Measurements from ENCODE around the gene F10. TPM values are rescaled to one million over a fixed set of nuclear protein-coding genes. Genes with fewer than 3 reads are reported as not detected.
A peak's percentile ranks its signal among the peaks of the same experiment; 100 is the strongest.

The F10 gene
- total RNA-seq, 6 donors from 2014 or later = 5.3 to 25.0 (median 8.8) TPM

GRCh38 chr13:113152984-113153809 lies 30.6 kb downstream of the F10 start:
- 17 to 28% methylated on average over 35 to 53 of the region's 60 CpGs for WGBS, 2 donors
- Histone ChIP-seq H3K4me3 (peak overlapping the region; percentile 18 to 54 (median 45)), H3K27ac (peak overlapping the region; percentile 47 to 75 (median 62)), H3K9me3 (no peaks in the 10 kb centered on the region), H3K27me3 (no peaks in the 10 kb centered on the region), H3K36me3 (no peaks in the 10 kb centered on the region), H3K4me1 (peaks cover 10 to 23% (median 15%) of the 10 kb centered on the region in 4 donors)
- peak; percentile 36 to 89 for DNase-seq
- peak; percentile 42 to 64 for ATAC-seq (ENCODE audit: low FRiP score in 2 of 2)
- TF ChIP-seq POLR2AphosphoS5 (IDR thresholded peaks at IDR 0.05) (no peak), POLR2A (IDR thresholded peaks at IDR 0.05) (no peak), CTCF (IDR thresholded peaks at IDR 0.05) (no peak), EP300 (IDR thresholded peaks at IDR 0.05) (no peak)

DNA sequence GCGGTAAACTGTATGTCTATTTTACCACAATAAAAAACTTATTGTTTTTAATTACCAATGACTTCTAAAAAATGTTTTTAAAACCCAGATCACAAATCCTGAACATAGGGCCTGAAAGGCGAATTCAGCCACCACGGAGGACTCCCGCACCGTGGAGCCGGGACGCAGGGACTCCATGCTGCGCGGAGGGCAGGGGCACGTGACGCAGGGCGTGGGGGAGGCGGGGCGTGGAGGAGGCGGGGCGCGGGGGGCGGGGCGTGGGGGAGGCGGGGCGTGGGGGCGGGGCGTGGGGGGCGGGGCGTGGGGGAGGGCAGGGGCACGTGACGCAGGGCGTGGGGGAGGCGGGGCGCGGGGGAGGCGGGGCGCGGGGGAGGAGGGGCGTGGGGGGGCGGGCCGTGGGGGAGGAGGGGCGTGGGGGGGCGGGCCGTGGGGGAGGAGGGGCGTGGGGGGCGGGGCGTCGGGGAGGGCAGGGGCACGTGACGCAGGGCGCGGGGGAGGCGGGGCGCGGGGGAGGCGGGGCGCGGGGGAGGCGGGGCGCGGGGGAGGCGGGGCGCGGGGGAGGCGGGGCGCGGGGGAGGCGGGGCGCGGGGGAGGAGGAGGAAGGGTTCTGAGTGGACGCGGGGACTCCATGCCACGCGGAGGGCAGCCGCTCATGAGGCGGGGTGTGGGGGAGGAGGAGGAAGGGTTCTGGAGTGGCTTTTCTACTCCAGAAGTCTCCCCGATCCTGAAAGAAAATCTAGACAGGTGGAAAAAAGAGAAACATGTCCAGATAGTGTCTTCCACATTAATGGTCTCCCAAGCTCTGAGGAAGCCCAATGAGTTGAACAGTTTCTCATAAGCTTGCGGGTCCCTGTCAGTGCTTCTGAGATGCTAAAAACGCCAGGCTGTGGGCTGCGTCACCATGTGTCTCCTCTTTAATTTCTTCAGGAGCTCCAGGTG lies 31.5 kb downstream of the F10 start:
- peaks cover 10 to 23% (median 15%) of the 10 kb centered on the region in 4 donors for H3K4me1 ChIP-seq
- peak overlapping the region; percentile 47 to 75 (median 62) for H3K27ac ChIP-seq
- H3K9me3 ChIP-seq = no peaks in the 10 kb centered on the region
- no peaks in the 10 kb centered on the region for H3K27me3 ChIP-seq
- 9% methylated on average over 15 to 21 of the region's 76 CpGs for WGBS, 2 donors
- TF ChIP-seq CTCF (IDR thresholded peaks at IDR 0.05) (no peak), POLR2A (IDR thresholded peaks at IDR 0.05) (peak in 2 of 4 donors; percentile 33 to 64), POLR2AphosphoS5 (IDR thresholded peaks at IDR 0.05) (peak; percentile 73 to 81)
- peak; percentile 73 to 93 for DNase-seq
- ATAC-seq (ENCODE audit: low FRiP score in 2 of 2) = peak; percentile 81 to 89
- peak overlapping the region; percentile 18 to 54 (median 45) for H3K4me3 ChIP-seq
- H3K36me3 ChIP-seq = no peaks in the 10 kb centered on the region

DNA sequence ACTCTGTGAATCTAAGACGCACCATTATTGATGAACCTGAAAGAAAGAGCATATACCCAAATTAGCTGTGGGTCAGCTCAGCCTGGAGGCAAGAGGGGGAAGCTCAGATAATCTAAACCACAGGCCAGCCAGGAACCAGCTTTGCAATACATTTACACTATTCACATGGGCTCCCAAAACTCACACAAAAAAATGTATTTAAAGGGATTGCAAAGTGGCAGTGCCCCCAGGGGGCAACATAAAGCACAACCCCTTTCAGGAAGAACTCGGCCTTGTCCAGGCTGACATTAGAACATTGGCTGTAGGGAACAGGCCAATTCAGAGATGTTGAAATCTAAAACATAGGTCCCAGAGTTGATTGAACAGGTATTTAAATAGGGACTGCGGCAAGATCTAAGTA lies 32.6 kb downstream of the F10 start:
- DNase-seq (no peak), ATAC-seq (ENCODE audit: low FRiP score in 2 of 2) (no peak)
- no peak overlapping the region for H3K4me3 ChIP-seq
- no peaks in the 10 kb centered on the region for H3K27me3 ChIP-seq
- H3K4me1 ChIP-seq = peaks cover 10 to 23% (median 15%) of the 10 kb centered on the region in 4 donors
- no peaks in the 10 kb centered on the region for H3K9me3 ChIP-seq
- no peak for TF ChIP-seq EP300 (IDR thresholded peaks at IDR 0.05)
- TF ChIP-seq POLR2A (IDR thresholded peaks at IDR 0.05) = no peak
- no peak for TF ChIP-seq CTCF (IDR thresholded peaks at IDR 0.05)
- no peak for TF ChIP-seq POLR2AphosphoS5 (IDR thresholded peaks at IDR 0.05)
- no peak overlapping the region for H3K27ac ChIP-seq
- H3K36me3 ChIP-seq = no peaks in the 10 kb centered on the region
- 84 to 96% methylated on average over 3 of the region's 3 CpGs for WGBS, 2 donors

DNA sequence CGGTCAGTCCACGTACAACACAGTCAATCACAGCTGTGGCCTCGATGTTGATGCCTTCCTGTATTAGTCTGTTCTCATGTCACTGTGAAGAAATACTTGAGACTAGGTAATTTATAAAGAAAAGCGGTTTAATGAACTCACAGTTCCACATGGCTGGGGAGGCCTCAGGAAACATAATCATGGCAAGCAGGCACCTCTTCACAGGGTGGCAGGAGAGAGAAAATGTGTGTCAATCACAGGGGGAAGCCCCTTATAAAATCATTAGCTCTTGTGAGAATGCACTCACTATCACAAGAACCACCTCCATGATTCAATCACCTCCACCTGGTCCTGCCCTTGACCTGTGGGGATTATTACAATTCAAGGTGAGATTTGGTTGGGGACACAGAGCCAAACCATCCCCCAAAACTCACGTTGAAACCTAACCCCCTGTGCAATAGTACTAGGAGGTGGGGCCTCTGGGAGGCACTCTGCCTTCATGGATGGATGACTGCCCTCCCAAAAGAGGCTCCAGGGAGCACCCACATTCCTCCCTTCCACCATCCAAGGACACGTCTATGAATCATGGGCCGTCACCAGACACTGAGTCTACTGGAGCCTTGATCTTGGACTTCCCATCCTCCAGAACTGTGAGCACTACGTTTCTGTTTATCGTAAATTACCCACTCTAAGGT lies 33.5 kb downstream of the F10 start:
- no peak for TF ChIP-seq POLR2A (IDR thresholded peaks at IDR 0.05)
- no peak for TF ChIP-seq POLR2AphosphoS5 (IDR thresholded peaks at IDR 0.05)
- no peak for TF ChIP-seq CTCF (IDR thresholded peaks at IDR 0.05)
- no peak for TF ChIP-seq EP300 (IDR thresholded peaks at IDR 0.05)
- no peak for ATAC-seq (ENCODE audit: low FRiP score in 2 of 2)

More for the DNA sequence above, 33.5 kb downstream of the F10 start:
- Histone ChIP-seq H3K9me3 (no peaks in the 10 kb centered on the region), H3K27me3 (peaks cover 0 to 3% (median 0%) of the 10 kb centered on the region in 4 donors), H3K27ac (no peak overlapping the region), H3K4me1 (peaks cover 10 to 23% (median 15%) of the 10 kb centered on the region in 4 donors), H3K4me3 (no peak overlapping the region), H3K36me3 (no peaks in the 10 kb centered on the region)
- WGBS, 2 donors = 91 to 92% methylated on average over 8 to 9 of the region's 9 CpGs
- no peak for DNase-seq
